CD4-positive, alpha-beta T cell treated with Interleukin-15 for 1 hour (primary cell): Measurements from ENCODE around the gene INSC.

Source experiments
- DNase-seq: peaks from one replicate; pipeline ENCODE4 v3.0.0-alpha.2; 2020

Gene INSC

GRCh38 chr11:15150507-15150906 lies 35.8 kb downstream of the INSC start:
- DNase-seq = no peak

- no peak for DNase-seq
These were observed 38.5 kb downstream of the INSC start for GRCh38 chr11:15153231-15153630.

- DNase-seq = no peak
These were observed 42.5 kb downstream of the INSC start for GRCh38 chr11:15157181-15157580.

GRCh38 chr11:15157606-15158137 lies 42.9 kb downstream of the INSC start:
- DNase-seq = no peak

GRCh38 chr11:15158351-15159015 lies 43.8 kb downstream of the INSC start:
- no peak for DNase-seq

- DNase-seq = no peak
These were observed 44.4 kb downstream of the INSC start for GRCh38 chr11:15159085-15159484.

GRCh38 chr11:15161790-15162189 lies 47.1 kb downstream of the INSC start:
- DNase-seq = no peak

- DNase-seq = no peak
These were observed 48.4 kb downstream of the INSC start for GRCh38 chr11:15163136-15163535.

GRCh38 chr11:15166204-15166603 lies 51.5 kb downstream of the INSC start:
- no peak for DNase-seq

- DNase-seq = no peak
These were observed 55.3 kb downstream of the INSC start for GRCh38 chr11:15169815-15170551.

- no peak for DNase-seq
These were observed 56.0 kb downstream of the INSC start for GRCh38 chr11:15170698-15171097.

- no peak for DNase-seq
These were observed 57.2 kb downstream of the INSC start for GRCh38 chr11:15171956-15172355.

GRCh38 chr11:15175831-15176230 lies 61.1 kb downstream of the INSC start:
- DNase-seq = no peak

GRCh38 chr11:15176646-15177163 lies 62.0 kb downstream of the INSC start:
- DNase-seq = no peak

GRCh38 chr11:15177491-15177890 lies 62.8 kb downstream of the INSC start:
- DNase-seq = no peak

GRCh38 chr11:15178214-15178613 lies 63.5 kb downstream of the INSC start:
- DNase-seq = no peak

GRCh38 chr11:15179167-15179566 lies 64.4 kb downstream of the INSC start:
- DNase-seq = no peak

- no peak for DNase-seq
These were observed 65.6 kb downstream of the INSC start for GRCh38 chr11:15180212-15180792.

GRCh38 chr11:15182372-15182771 lies 67.6 kb downstream of the INSC start:
- no peak for DNase-seq

GRCh38 chr11:15185021-15185420 lies 70.3 kb downstream of the INSC start:
- DNase-seq = no peak

- no peak for DNase-seq
These were observed 71.4 kb downstream of the INSC start for GRCh38 chr11:15186146-15186545.

- DNase-seq = no peak
These were observed 74.5 kb downstream of the INSC start for GRCh38 chr11:15189189-15189588.

- no peak for DNase-seq
These were observed 75.1 kb downstream of the INSC start for GRCh38 chr11:15189641-15190365.
